Transverse colon (tissue), 4 donors: ENCODE data around the gene GPC1. TPM values are rescaled to one million over a fixed set of nuclear protein-coding genes. Genes with fewer than 3 reads are reported as not detected.

ENCODE experiments used
- DNase-seq: peaks from one replicate; pipeline ENCODE4 v3.0.0-alpha.2; 2019
- H3K27ac ChIP-seq, 4 donors: fragments of 200-600 bp; sonication (generic); 2 replicates each; pipeline ENCODE4 v1.5.1; 2016 to 2018; ENCODE audit warnings: inconsistent platforms in 4 of 4
- H3K27me3 ChIP-seq: fragments of 200-600 bp; sonication (generic); 2 replicates; pipeline ENCODE4 v1.5.1; 2017; ENCODE audit warnings: inconsistent platforms
- H3K36me3 ChIP-seq, 4 donors: fragments of 200-600 bp; sonication (generic); 2 replicates each; pipeline ENCODE4 v1.5.1; 2017 to 2019; ENCODE audit warnings: inconsistent platforms in 4 of 4
- H3K4me1 ChIP-seq, 4 donors: fragments of 200-600 bp; sonication (generic); 2 replicates each; pipeline ENCODE4 v1.5.1; 2017 to 2020; ENCODE audit warnings: inconsistent platforms in 4 of 4
- H3K4me3 ChIP-seq, 4 donors: fragments of 200-600 bp; sonication (generic); 1 replicate in 1 of 4; 2 replicates in 3 of 4; pipeline versions ENCODE4 v1.5.1 to v1.6.1; 2017 to 2019; ENCODE audit warnings: inconsistent platforms in 4 of 4
- H3K9me3 ChIP-seq, 2 donors: fragments of 200-600 bp; sonication (generic); 2 replicates each; pipeline ENCODE4 v1.5.1; 2017 to 2019; ENCODE audit warnings: inconsistent platforms in 2 of 2
- CTCF ChIP-seq, 5 experiments: fragments of 200-600 bp in 3 of 5; fragments of 450-650 bp in 2 of 5; sonication (generic) in 3 of 5; IDR thresholded peaks; 1 replicate in 2 of 5; 2 replicates in 3 of 5; pipeline ENCODE4 v1.5.1; 2016 to 2017; ENCODE audit warnings: antibody characterized with exemption in 5 of 5, inconsistent platforms in 3 of 5, mild to moderate bottlenecking in 2 of 5, moderate library complexity in 1 of 5
- EP300 ChIP-seq: sonication (generic); formaldehyde crosslinking; IDR thresholded peaks from one replicate; pipeline ENCODE4 v1.6.1; 2017; ENCODE audit warnings: antibody characterized with exemption, low read depth
- POLR2A ChIP-seq: fragments of 450-650 bp; IDR thresholded peaks from one replicate; pipeline ENCODE4 v1.6.1; 2016; ENCODE audit warnings: antibody characterized with exemption, mild to moderate bottlenecking, moderate library complexity
- POLR2AphosphoS5 ChIP-seq, 3 donors: sonication (generic); formaldehyde crosslinking; IDR thresholded peaks; one replicate each; pipeline ENCODE4 v1.6.1; 2016; ENCODE audit warnings: antibody characterized with exemption in 3 of 3
- WGBS, 2 donors: methylation state at CpG; one replicate each; pipeline ENCODE4 v1.1.5; 2018; ENCODE audit warnings: low coverage in 1 of 2; 5-methylcytosine and 5-hydroxymethylcytosine counted together
- in situ Hi-C, 4 donors: fragments of 200-750 bp; cut with MboI; loops; one replicate each; pipeline versions ENCODE4 v1.15.0 to v1.15.1; 2017; ENCODE audit warnings: low sequenced_read_pairs in 3 of 4, low pct_ligation_motif_present in 1 of 4, low pct_unique_long_range_greater_than_20kb in 1 of 4
- intact Hi-C: fragments of 100-400 bp; cut with DNase I; formaldehyde crosslinking; loops from one replicate; pipeline ENCODE4 v1.15.1; 2023; ENCODE audit warnings: low total_unique reads
- total RNA-seq, 4 donors: library from RNA; depleted of rRNA; stranded (reverse); fragments of >200 nt; gene quantifications; one replicate each; pipeline ENCODE4 v1.1.0, GENCODE V29; 2016

The GPC1 gene
- total RNA-seq, 4 donors from 2014 or later, result 10.4 to 31.8 (median 18.0) TPM

- no peak for DNase-seq
- WGBS, 2 donors, result 96% methylated on average over 14 of the region's 18 CpGs; no CpG with 5 or more reads in 1 of the 2 donors
- in situ Hi-C loops, result no loop called here
- H3K4me1 ChIP-seq, result peaks cover 0 to 16% (median 9%) of the 10 kb centered on the region in 4 donors
- H3K27ac ChIP-seq, result no peak overlapping the region
- H3K4me3 ChIP-seq, result no peak overlapping the region
- TF ChIP-seq POLR2A, result no peak
- TF ChIP-seq CTCF (IDR thresholded peaks at IDR 0.05), result no peak
- no peak for TF ChIP-seq POLR2AphosphoS5 (IDR thresholded peaks at IDR 0.05)
- no peak for TF ChIP-seq EP300
- intact Hi-C loops, result no loop called here
- peaks cover 31% of the 10 kb centered on the region for H3K27me3 ChIP-seq
- no peaks in the 10 kb centered on the region for H3K36me3 ChIP-seq
- no peaks in the 10 kb centered on the region for H3K9me3 ChIP-seq
Observed at GRCh38 chr2:240458900-240459391, 23.5 kb downstream of the GPC1 start.

- no peak for DNase-seq
- peaks cover 0 to 12% (median 9%) of the 10 kb centered on the region in 4 donors for H3K4me1 ChIP-seq
- no peaks in the 10 kb centered on the region for H3K9me3 ChIP-seq
- H3K27me3 ChIP-seq, result peaks cover 25% of the 10 kb centered on the region
- in situ Hi-C loops, result no loop called here
- no peak overlapping the region for H3K4me3 ChIP-seq
- intact Hi-C loops, result no loop called here
- H3K36me3 ChIP-seq, result no peaks in the 10 kb centered on the region
- TF ChIP-seq POLR2AphosphoS5 (IDR thresholded peaks at IDR 0.05) (no peak), POLR2A (no peak), CTCF (IDR thresholded peaks at IDR 0.05) (no peak), EP300 (no peak)
- no peak overlapping the region for H3K27ac ChIP-seq
- 61% methylated on average over 14 of the region's 23 CpGs; no CpG with 5 or more reads in 1 of the 2 donors for WGBS, 2 donors
Observed at GRCh38 chr2:240459401-240460252, 24.2 kb downstream of the GPC1 start.

GRCh38 chr2:240460253-240460711 lies 24.8 kb downstream of the GPC1 start:
- H3K9me3 ChIP-seq, result no peaks in the 10 kb centered on the region
- no peak overlapping the region for H3K27ac ChIP-seq
- in situ Hi-C loops, result no loop called here
- H3K27me3 ChIP-seq, result peaks cover 18% of the 10 kb centered on the region
- no peaks in the 10 kb centered on the region for H3K36me3 ChIP-seq
- no peak for DNase-seq
- H3K4me3 ChIP-seq, result no peak overlapping the region
- H3K4me1 ChIP-seq, result peaks cover 0 to 12% (median 9%) of the 10 kb centered on the region in 4 donors
- intact Hi-C loops, result no loop called here
- TF ChIP-seq POLR2AphosphoS5 (IDR thresholded peaks at IDR 0.05), result no peak
- TF ChIP-seq CTCF (IDR thresholded peaks at IDR 0.05), result no peak
- TF ChIP-seq EP300, result no peak
- no peak for TF ChIP-seq POLR2A
- 91 to 100% methylated on average over 3 to 16 of the region's 16 CpGs for WGBS, 2 donors

GRCh38 chr2:240460781-240461431 lies 25.4 kb downstream of the GPC1 start:
- intact Hi-C loops, result no loop called here
- TF ChIP-seq POLR2A (no peak), EP300 (no peak), CTCF (IDR thresholded peaks at IDR 0.05) (no peak), POLR2AphosphoS5 (IDR thresholded peaks at IDR 0.05) (no peak)
- DNase-seq, result peak; percentile 6
- no peak overlapping the region for H3K27ac ChIP-seq
- H3K4me1 ChIP-seq, result peaks cover 0 to 8% (median 6%) of the 10 kb centered on the region in 4 donors
- peaks cover 12% of the 10 kb centered on the region for H3K27me3 ChIP-seq
- in situ Hi-C loops, result no loop called here
- 50% methylated on average over 1 of the region's 16 CpGs; no CpG with 5 or more reads in 1 of the 2 donors for WGBS, 2 donors
- H3K4me3 ChIP-seq, result no peak overlapping the region
- no peaks in the 10 kb centered on the region for H3K36me3 ChIP-seq
- no peaks in the 10 kb centered on the region for H3K9me3 ChIP-seq
